Inflammatory macrophage (primary cell): ENCODE data around the gene ATP2A3.
"Not testable (repeated sequence)": the region's sequence is repeated elsewhere in the genome, so short reads cannot be mapped to it uniquely, and the experiment has no call there.

ENCODE experiments used
- DNase-seq, 2 donors: peaks; one replicate each; pipeline ENCODE4 v3.0.0-alpha.2; 2020 to 2022

ATP2A3 gene

GRCh38 chr17:3954086-3954485 is 10.2 kb downstream of the ATP2A3 start:
- DNase-seq = no peak

- DNase-seq = no peak
Measured at GRCh38 chr17:3953542-3953941, 10.7 kb downstream of the ATP2A3 start.

GRCh38 chr17:3952186-3952585 is 12.1 kb downstream of the ATP2A3 start:
- DNase-seq = no peak

DNA sequence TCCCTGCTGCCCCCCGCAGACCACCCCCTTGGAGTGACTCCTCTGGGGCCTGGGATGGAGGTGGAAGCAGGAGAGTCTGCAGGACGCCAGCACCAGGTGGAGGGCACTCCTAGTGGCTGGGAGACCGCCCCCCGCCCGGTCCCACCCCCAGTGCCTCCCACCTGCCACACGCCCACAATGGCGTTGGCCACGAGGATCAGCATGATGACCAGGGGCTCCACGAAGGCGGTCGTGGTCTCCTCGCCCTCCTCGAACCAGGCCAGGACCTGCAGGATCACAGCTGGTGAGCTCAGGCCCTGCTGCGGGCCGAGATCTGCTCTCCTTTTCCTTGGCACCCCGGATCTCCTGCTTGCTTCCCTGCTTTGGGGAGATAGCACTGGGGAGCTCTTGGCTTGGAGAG is 12.8 kb downstream of the ATP2A3 start:
- no peak for DNase-seq

DNA sequence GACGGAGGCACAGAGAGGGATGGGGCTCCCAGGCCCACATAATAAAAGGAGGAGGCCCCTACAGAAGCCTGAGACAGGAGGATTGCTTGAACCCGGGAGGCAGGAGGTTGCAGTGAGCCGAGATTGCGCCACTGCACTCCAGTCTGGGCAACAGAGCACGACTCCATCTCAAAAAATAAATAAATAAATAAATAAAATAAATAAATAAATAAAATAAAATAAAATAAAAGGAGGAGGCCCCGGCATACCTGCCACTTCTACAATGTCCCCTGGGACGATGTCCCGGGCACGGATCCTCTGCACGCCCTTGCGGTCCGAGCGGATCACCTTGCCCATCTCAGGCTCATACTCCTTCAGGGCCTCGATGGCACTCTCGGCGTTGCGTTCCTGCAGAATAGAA is 13.2 kb downstream of the ATP2A3 start:
- DNase-seq = no peak

DNA sequence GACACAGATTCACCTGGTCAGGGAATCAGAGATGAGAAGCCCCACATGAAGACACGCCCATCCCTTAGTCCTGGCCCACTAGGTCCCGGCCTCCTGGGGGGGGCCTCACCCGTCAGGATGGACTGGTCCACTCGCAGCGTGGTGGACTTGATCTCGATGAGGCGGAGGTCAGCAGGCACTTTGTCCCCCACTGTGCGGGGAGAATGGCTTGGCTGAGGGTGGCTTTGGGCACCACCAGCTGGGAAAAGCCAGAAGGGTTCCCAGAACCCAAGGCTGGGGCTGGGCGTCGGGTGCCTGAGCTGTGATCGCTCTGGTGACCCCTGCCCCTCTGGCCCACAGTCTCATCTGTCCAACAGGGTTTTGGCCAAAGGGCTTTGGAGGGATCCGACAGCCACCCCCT is 13.7 kb downstream of the ATP2A3 start:
- no peak for DNase-seq

GRCh38 chr17:3949418-3949817 is 14.8 kb downstream of the ATP2A3 start:
- no peak for DNase-seq

- not testable (repeated sequence) for DNase-seq
Measured at GRCh38 chr17:3948551-3948950, 15.7 kb downstream of the ATP2A3 start.

GRCh38 chr17:3947318-3947810 is 16.9 kb downstream of the ATP2A3 start:
- DNase-seq = no peak

DNA sequence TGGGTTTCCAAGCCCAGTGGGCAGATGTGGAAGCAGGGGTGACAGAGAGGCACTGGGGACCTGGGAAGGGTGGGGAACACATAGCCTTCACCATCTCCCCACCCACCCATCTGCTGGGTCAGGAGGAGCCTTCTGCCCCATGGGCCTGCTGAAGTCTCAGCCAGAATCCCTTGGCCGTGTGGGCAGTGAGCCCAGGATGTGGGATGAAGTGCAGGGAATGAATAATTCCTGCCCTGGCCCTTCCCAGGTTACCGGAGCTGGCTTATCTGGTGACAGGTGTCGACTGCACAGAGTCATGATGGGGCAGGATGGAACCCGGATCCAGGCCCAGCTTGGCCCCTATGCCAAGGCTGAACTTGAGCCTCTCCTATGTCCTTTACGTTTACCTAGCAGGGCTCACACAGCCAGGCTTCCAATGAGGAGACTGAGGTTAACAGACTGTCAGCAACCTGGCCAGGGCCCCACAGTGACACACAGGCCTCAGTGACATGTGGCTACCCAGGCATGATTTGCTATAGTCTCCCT is 17.5 kb downstream of the ATP2A3 start:
- no peak for DNase-seq

DNA sequence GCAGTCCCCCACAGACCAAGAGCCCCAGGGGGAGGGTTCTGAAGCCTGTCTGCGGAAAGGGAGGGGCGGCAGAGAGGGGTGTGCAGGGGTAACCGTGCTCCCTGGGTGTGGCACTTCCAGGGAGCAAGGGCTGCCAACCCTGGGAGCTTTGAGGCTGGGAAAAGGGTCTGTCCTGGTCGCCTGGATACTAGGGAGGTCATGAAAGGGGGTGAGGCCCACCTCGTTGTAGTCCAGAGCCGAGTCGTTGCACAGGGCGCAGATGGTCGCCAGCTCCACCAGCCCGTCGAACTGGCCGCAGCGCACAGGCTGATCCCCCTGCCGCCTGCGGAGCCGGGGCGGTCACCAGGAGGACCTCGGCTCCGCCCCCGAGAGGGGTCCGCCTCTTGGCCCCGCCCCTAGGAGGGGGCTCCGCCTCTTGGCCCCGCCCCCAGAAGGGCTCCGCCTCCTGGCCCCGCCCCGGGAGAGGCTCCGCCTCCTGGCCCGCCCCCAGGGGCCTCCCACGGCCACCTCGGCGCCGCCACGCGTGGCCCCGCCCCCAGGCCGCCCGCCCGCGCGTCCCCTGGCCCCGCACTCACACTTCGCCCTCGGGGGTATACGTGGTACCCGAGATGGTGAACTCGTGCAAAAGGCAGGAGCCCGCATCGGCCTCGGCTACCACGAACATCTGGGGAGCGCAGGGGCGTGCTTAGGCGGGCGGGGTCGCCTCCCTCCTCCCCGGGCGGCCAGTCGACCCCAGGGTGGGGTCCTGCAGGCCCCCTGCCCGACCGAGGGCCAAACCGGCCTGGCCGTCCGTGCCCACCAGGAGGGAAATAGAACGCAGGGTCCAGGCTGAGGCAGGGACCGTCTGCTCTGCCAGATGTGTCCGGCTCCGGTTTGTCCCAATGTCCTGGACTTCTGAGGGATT is 19.5 kb downstream of the ATP2A3 start:
- DNase-seq = no peak

- no peak for DNase-seq
Measured at GRCh38 chr17:3943240-3943891, 20.9 kb downstream of the ATP2A3 start.

DNA sequence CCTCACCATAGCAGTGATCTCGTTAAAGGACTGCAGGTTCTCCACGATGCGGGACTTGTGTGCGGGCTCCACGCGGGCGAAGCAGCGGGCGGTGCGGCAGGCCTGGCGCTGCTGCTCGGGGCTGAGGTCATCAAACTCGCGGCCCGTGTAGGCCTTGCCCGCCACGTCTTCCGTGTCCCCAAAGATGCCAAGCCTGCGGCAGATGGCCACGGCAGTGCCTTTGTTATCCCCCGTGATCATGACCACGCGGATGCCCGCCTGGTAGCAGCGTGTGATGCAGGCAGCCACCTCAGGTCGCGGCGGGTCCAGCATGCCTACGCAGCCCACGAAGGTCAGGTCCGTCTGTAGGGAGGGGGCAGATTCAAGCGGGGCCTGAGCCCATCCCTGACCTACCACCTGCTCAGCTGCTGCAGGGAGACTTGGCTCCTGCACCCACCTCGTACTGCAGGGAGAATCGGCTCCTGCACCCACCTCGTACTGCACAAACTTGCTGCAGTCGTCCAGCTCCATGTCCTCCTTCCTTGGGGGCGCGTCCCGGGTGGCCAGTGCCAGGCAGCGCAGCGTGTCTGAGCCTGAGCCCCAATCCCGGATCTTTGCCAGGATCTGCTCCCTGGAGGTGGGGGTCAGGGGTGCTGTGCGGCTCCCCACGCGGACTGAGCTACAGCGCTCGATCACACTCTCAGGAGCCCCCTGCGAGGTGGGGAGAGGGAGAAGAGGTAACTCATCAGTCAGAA is 23.1 kb downstream of the ATP2A3 start:
- no peak for DNase-seq

GRCh38 chr17:3937359-3937758 is 26.9 kb downstream of the ATP2A3 start:
- no peak for DNase-seq

DNA sequence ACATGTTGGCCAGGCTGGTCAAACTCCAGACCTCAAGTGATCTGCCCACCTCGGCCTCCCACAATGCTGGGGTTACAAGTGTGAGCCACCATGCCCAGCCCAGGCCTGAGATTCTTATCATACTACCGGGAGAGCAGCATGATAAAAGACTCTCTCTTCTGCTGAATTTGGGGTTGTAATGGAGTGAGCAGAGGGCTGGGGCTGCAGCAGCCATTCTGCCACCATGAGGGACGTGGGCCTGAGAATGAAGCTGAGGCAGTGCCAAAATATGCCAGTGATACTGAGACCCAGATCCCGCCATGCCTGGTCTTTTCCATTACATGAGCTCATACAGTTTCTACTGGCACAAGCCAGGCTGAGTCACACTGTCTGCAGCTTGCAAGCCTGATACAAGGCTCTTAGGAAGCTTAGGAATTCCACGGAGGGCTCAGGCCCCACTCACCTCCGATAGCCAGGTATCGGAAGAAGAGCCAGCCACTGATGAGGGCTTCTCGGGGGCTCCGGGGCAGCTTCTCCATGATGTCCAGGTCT is 28.3 kb downstream of the ATP2A3 start:
- DNase-seq = no peak

GRCh38 chr17:3935140-3935542 is 29.1 kb downstream of the ATP2A3 start:
- DNase-seq = peak; percentile 75 to 79

- no peak for DNase-seq
Measured at GRCh38 chr17:3929764-3930163, 34.5 kb downstream of the ATP2A3 start.

GRCh38 chr17:3929181-3929580 is 35.1 kb downstream of the ATP2A3 start:
- DNase-seq = peak; percentile 45 to 70

DNA sequence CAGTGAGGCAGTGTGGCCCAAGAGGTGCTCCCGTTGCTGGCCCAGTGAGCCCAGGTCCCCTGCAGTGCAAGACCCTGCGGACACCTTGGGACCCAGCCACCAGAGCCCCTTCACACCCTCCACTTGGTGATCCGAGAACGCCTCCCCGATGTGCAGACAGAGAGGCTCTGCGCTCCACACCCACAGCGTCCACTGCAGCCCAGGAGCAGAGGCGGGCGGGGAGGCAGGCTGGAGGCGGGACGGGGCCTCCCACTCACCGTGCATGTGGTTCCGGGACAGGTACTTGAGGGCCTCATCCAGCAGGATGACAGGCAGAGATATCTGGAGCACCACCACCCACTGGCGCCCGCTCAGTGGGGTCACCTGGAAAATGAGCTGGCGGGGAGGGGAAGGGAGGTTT is 35.8 kb downstream of the ATP2A3 start:
- no peak for DNase-seq

DNA sequence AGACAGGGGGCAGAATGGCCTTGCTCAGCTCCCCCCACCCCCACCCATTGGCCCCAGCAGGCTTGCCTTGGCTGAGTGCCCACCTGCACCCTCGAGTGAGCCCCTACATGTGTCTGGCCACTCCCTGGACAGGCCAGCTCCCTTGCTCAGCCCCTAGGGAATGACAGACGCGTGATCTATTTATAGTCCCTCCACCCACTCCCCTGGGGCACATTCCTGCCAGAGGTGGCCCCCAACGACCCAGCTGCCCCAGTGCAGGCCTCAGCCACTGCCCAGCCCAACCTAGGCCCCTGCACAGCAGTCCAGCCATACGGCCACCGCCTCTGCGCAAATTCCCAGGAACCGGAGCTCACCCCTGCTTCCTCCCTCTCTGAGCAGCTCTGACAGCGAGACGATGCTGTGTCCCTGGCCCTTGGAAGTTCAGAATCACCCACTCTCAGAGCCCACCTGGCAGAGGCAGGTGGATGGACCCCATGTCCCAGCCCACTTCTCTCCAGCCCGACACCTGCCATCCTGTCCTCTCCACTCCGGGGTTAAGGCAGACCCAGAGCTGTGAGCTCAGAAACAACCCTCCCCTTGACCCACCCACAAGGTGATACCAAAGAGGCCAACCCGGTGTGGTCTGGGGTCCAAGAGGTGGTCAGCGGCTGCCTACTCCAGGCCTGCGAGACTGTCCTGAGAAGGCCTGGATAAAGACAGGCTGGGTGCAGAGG is 36.5 kb downstream of the ATP2A3 start:
- DNase-seq = no peak

GRCh38 chr17:3926860-3927627 is 37.2 kb downstream of the ATP2A3 start:
- no peak for DNase-seq
